Measurements from ENCODE around the gene DPH5. TPM values are rescaled to one million over a fixed set of nuclear protein-coding genes. Genes with fewer than 3 reads are reported as not detected.

The DPH5 gene
- total and polyA plus RNA-seq, 2 experiments from 2014 or later, result 35.8 to 39.2 TPM

DNA sequence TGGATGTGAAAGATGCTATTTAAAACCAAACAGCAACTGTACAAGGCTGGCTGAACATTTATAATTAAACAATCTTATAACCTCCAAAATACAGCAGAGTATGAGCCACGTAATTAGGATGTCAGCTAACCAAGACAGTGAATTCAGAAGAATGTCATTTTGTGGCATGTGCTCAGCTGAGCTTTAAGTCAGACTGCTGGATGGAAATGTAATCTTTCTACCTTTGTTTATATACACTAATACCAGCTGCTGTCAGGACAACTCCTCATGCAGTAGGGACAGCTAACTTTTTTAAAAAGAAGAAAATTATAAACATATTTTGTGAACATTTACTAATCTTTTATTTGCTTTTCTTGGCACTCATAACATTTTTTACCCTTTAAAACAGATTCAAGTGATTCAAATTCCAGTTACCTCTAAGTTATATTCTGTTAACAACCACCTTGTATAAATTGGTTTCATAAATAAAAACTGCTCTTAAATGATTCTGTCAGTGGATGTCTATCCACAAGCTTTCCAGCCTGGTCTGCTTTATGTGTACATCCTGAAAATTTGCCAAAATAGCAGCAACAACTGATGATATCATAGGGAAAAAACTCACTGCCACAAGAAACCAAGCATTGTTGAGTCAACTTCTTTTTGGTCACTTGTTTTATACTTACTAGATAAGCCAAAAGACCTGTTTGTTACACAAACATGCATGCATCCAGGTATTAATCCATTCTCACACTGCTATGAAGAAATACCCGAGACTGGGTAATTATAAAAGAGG lies 36.1 kb downstream of the DPH5 start:
- Histone ChIP-seq H3K27ac (no peak overlapping the region), H3K27me3 (no peaks in the 10 kb centered on the region), H3K36me3 (peaks cover 16% of the 10 kb centered on the region), H3K9me3 (ENCODE audit: low read depth) (no peaks in the 10 kb centered on the region), H3K4me3 (no peak overlapping the region), H3K4me1 (ENCODE audit: low read depth) (no peaks in the 10 kb centered on the region)
- DNase-seq (ENCODE audit: low read depth in 1 of 2, low spot score in 1 of 2), result peak in 1 of 2 donors; percentile 85
- TF ChIP-seq CTCF (IDR thresholded peaks at IDR 0.05; ENCODE audit: low read depth, low read length), result no peak

GRCh38 chr1:100988121-100988520 lies 37.5 kb downstream of the DPH5 start:
- no peak for TF ChIP-seq CTCF (IDR thresholded peaks at IDR 0.05; ENCODE audit: low read depth, low read length)
- no peaks in the 10 kb centered on the region for H3K27me3 ChIP-seq
- no peak for DNase-seq (ENCODE audit: low read depth in 1 of 2, low spot score in 1 of 2)
- no peak overlapping the region for H3K4me3 ChIP-seq
- H3K27ac ChIP-seq, result no peak overlapping the region
- peaks cover 16% of the 10 kb centered on the region for H3K36me3 ChIP-seq
- no peaks in the 10 kb centered on the region for H3K9me3 ChIP-seq (ENCODE audit: low read depth)
- H3K4me1 ChIP-seq (ENCODE audit: low read depth), result peaks cover 4% of the 10 kb centered on the region

- Histone ChIP-seq H3K36me3 (no peaks in the 10 kb centered on the region), H3K9me3 (ENCODE audit: low read depth) (no peaks in the 10 kb centered on the region), H3K27ac (peak overlapping the region; percentile 5), H3K27me3 (no peaks in the 10 kb centered on the region), H3K4me3 (no peak overlapping the region), H3K4me1 (ENCODE audit: low read depth) (peaks cover 26% of the 10 kb centered on the region)
- DNase-seq (ENCODE audit: low read depth in 1 of 2, low spot score in 1 of 2), result peak in 1 of 2 donors; percentile 61
- TF ChIP-seq CTCF (IDR thresholded peaks at IDR 0.05; ENCODE audit: low read depth, low read length), result no peak
These were observed 42.8 kb downstream of the DPH5 start for GRCh38 chr1:100982793-100983192.

DNA sequence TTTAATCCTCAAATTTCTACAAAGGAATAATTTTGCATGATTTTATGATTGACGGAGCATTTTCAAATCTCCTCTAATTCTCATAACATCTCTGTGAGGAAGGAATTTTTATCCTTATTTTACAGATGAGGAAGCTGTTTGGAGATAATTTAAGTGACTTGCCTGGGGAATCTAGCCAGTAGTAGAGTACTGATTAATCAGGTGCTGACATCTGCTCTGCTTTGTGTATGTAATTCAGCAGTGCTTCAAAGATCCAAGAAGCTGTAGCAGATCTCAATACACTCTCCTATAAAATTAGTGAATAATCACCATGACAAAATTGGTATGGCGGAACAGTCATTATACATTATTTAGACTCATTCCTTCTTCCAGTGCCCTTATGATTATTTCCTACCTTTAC lies 46.0 kb downstream of the DPH5 start:
- peaks cover 26% of the 10 kb centered on the region for H3K4me1 ChIP-seq (ENCODE audit: low read depth)
- peak in 1 of 2 donors; percentile 36 for DNase-seq (ENCODE audit: low read depth in 1 of 2, low spot score in 1 of 2)
- H3K4me3 ChIP-seq, result no peak overlapping the region
- no peak for TF ChIP-seq CTCF (IDR thresholded peaks at IDR 0.05; ENCODE audit: low read depth, low read length)
- no peaks in the 10 kb centered on the region for H3K27me3 ChIP-seq
- no peak overlapping the region for H3K27ac ChIP-seq
- peaks cover 3% of the 10 kb centered on the region for H3K36me3 ChIP-seq
- no peaks in the 10 kb centered on the region for H3K9me3 ChIP-seq (ENCODE audit: low read depth)

DNA sequence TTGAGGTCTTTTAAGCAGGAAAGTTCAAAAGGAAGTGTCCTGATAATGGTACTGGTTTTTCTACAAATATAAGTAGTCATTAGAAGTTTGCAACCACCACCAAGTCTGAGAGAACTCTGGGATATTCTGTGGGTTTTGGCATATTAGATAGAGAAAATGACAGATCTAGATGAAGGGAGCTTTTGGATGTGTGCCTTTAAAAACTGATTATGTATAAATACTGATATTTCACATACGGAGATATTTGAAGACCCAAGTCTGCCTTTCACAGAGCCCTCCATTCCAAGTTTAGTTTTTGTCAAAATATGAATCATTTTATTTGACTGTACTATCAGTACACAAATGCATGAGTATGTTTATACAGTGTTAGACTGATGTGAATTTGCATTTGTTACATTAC lies 48.6 kb downstream of the DPH5 start:
- peaks cover 3% of the 10 kb centered on the region for H3K36me3 ChIP-seq
- H3K4me1 ChIP-seq (ENCODE audit: low read depth), result peaks cover 13% of the 10 kb centered on the region

More for the DNA sequence above, 48.6 kb downstream of the DPH5 start:
- no peak overlapping the region for H3K27ac ChIP-seq
- H3K4me3 ChIP-seq, result no peak overlapping the region
- DNase-seq (ENCODE audit: low read depth in 1 of 2, low spot score in 1 of 2), result no peak
- TF ChIP-seq CTCF (IDR thresholded peaks at IDR 0.05; ENCODE audit: low read depth, low read length), result no peak
- H3K9me3 ChIP-seq (ENCODE audit: low read depth), result no peaks in the 10 kb centered on the region
- no peaks in the 10 kb centered on the region for H3K27me3 ChIP-seq

Measured in cardiac muscle cell (in vitro differentiated cells and primary cell).